ENCODE results near the gene ARHGEF2. TPM values are rescaled to one million over a fixed set of nuclear protein-coding genes. Genes with fewer than 3 reads are reported as not detected.

Gene ARHGEF2
- total RNA-seq, 1 donor from 2014 or later, result 169 TPM

DNA sequence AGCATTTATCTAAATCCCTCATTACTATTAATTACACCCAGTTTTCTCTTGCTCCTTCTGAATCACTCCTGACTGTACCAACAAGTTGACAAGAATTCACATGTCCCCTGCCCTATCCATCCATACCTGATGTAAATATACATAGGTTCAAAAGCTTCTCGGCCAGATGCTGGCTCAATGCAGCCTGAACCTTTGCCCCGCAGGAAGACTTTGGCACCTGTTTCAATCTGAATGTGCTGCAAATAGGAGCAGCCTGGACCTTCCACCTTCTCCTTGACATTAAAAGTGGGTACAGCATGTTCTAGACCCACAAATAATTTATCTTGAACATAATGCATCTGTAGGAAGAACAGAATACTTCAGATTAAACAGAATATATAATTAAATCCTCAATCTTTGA lies 52.8 kb downstream of the ARHGEF2 start:
- DNase-seq (ENCODE audit: low spot score in 2 of 2), result no peak
- peaks cover 95 to 97% of the 10 kb centered on the region in 2 donors for H3K36me3 ChIP-seq
- H3K27ac ChIP-seq, result no peak overlapping the region
- no peaks in the 10 kb centered on the region for H3K9me3 ChIP-seq
- intact Hi-C loops (cut with DNase I), result no loop called here
- no peaks in the 10 kb centered on the region for H3K27me3 ChIP-seq
- H3K4me1 ChIP-seq, result no peaks in the 10 kb centered on the region
- TF ChIP-seq, protein P1, sequence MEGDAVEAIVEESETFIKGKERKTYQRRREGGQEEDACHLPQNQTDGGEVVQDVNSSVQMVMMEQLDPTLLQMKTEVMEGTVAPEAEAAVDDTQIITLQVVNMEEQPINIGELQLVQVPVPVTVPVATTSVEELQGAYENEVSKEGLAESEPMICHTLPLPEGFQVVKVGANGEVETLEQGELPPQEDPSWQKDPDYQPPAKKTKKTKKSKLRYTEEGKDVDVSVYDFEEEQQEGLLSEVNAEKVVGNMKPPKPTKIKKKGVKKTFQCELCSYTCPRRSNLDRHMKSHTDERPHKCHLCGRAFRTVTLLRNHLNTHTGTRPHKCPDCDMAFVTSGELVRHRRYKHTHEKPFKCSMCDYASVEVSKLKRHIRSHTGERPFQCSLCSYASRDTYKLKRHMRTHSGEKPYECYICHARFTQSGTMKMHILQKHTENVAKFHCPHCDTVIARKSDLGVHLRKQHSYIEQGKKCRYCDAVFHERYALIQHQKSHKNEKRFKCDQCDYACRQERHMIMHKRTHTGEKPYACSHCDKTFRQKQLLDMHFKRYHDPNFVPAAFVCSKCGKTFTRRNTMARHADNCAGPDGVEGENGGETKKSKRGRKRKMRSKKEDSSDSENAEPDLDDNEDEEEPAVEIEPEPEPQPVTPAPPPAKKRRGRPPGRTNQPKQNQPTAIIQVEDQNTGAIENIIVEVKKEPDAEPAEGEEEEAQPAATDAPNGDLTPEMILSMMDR (IDR thresholded peaks at IDR 0.05), result no peak
- H3K4me3 ChIP-seq, result no peak overlapping the region

DNA sequence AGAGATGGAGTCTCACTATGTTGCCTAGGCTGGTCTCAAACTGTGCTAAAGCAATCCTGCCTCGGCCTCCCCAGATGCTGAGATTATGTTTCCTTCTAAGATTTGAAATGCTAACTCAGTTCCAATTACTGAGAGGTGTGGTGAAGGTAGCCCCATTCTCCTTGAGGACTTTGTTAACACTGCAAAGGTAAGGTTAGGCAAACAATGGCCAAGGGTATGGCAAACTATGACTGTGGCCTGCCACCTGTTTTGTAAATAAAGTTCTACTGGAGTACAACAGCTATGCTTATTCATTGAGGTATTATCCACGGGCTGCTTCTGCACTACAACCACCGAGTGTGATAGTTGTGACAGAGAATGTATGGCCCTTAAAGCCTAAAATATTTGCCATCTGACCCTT lies 57.6 kb downstream of the ARHGEF2 start:
- Histone ChIP-seq H3K27me3 (no peaks in the 10 kb centered on the region), H3K27ac (no peak overlapping the region), H3K36me3 (peaks cover 96 to 99% of the 10 kb centered on the region in 2 donors), H3K9me3 (no peaks in the 10 kb centered on the region), H3K4me3 (no peak overlapping the region), H3K4me1 (no peaks in the 10 kb centered on the region)
- DNase-seq (ENCODE audit: low spot score in 2 of 2), result no peak
- TF ChIP-seq, protein P1 (IDR thresholded peaks at IDR 0.05), result no peak
- intact Hi-C loops (cut with DNase I), result no loop called here

DNA sequence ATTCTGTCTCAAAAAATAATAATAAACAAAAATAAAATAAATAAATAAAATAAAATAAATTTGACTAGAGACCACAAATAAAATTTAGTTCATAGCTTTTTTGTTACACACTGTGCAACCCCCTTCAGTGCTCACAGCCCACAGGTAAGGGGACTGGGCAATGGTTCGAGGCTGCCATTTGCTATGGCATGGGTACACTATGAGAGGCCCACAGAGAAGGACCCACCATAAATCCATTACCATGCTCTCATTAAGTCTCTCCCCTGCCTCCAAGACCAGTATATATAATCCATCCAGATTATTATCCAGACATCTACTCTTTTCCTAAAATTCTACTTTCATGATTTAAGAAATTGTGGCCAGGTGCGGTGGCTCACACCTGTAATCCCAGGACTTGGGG lies 58.5 kb downstream of the ARHGEF2 start:
- Histone ChIP-seq H3K27me3 (no peaks in the 10 kb centered on the region), H3K27ac (no peak overlapping the region), H3K4me1 (no peaks in the 10 kb centered on the region), H3K36me3 (peaks cover 96 to 97% of the 10 kb centered on the region in 2 donors), H3K4me3 (no peak overlapping the region), H3K9me3 (no peaks in the 10 kb centered on the region)
- DNase-seq (ENCODE audit: low spot score in 2 of 2), result no peak
- TF ChIP-seq, protein P1 (IDR thresholded peaks at IDR 0.05), result no peak
- intact Hi-C loops (cut with DNase I), result no loop called here

DNA sequence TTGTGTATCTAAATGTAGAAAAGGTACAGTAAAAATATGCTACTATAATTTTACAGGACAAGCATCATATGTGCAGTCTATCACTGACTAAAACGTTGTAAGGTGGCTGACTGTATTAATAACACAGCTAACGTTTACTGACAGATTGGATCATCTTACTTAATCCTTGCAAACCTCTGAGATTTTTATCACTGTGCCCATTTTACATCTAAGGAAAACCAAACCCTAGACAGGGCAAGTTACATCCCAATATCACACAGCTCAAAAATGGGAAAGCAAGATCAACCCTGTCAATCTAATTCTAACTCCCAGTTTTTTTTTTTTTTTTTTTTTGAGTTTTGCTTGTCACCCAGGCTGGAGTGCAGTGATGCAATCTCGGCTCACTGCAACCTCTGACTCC lies 59.7 kb downstream of the ARHGEF2 start:
- Histone ChIP-seq H3K9me3 (no peaks in the 10 kb centered on the region), H3K4me1 (no peaks in the 10 kb centered on the region), H3K27me3 (no peaks in the 10 kb centered on the region), H3K4me3 (no peak overlapping the region), H3K36me3 (peaks cover 89 to 96% of the 10 kb centered on the region in 2 donors), H3K27ac (no peak overlapping the region)
- intact Hi-C loops (cut with DNase I), result no loop called here
- TF ChIP-seq, protein P1 (IDR thresholded peaks at IDR 0.05), result no peak
- no peak for DNase-seq (ENCODE audit: low spot score in 2 of 2)

- intact Hi-C loops (cut with DNase I), result no loop called here
- TF ChIP-seq, protein P1 (IDR thresholded peaks at IDR 0.05), result no peak
- DNase-seq (ENCODE audit: low spot score in 2 of 2), result no peak
- no peak overlapping the region for H3K4me3 ChIP-seq
- peaks cover 3 to 14% of the 10 kb centered on the region in 2 donors for H3K4me1 ChIP-seq
- peaks cover 54 to 68% of the 10 kb centered on the region in 2 donors for H3K36me3 ChIP-seq
- H3K9me3 ChIP-seq, result no peaks in the 10 kb centered on the region
- H3K27ac ChIP-seq, result peak overlapping the region in 1 of 2 donors; percentile 7
- H3K27me3 ChIP-seq, result no peaks in the 10 kb centered on the region
Measured at GRCh38 chr1:155913969-155914757, 64.2 kb downstream of the ARHGEF2 start.

Data from ascending aorta (tissue), 2 donors.